C4-2B (cell line): ENCODE results near the gene WDR12.
"Not testable (repeated sequence)": the region's sequence is repeated elsewhere in the genome, so short reads cannot be mapped to it uniquely, and the experiment has no call there.

Source experiments
- H3K27ac ChIP-seq: fragments of 450-650 bp; 2 replicates; pipeline ENCODE4 v1.5.1; 2017
- ZFX ChIP-seq: fragments of 450-650 bp; IDR thresholded peaks from 2 replicates; pipeline ENCODE4 v1.6.1; 2017
- TF ChIP-seq, protein P1 (sequence below): fragments of 450-650 bp; conservative IDR thresholded peaks from 2 replicates; pipeline ENCODE4 v1.5.1; 2017; ENCODE audit warnings: mild to moderate bottlenecking

The WDR12 gene

GRCh38 chr2:202881570-202881969, 29.9 kb downstream of the WDR12 start:
- no peak for TF ChIP-seq ZFX
- TF ChIP-seq, protein P1, sequence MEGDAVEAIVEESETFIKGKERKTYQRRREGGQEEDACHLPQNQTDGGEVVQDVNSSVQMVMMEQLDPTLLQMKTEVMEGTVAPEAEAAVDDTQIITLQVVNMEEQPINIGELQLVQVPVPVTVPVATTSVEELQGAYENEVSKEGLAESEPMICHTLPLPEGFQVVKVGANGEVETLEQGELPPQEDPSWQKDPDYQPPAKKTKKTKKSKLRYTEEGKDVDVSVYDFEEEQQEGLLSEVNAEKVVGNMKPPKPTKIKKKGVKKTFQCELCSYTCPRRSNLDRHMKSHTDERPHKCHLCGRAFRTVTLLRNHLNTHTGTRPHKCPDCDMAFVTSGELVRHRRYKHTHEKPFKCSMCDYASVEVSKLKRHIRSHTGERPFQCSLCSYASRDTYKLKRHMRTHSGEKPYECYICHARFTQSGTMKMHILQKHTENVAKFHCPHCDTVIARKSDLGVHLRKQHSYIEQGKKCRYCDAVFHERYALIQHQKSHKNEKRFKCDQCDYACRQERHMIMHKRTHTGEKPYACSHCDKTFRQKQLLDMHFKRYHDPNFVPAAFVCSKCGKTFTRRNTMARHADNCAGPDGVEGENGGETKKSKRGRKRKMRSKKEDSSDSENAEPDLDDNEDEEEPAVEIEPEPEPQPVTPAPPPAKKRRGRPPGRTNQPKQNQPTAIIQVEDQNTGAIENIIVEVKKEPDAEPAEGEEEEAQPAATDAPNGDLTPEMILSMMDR: no peak

DNA sequence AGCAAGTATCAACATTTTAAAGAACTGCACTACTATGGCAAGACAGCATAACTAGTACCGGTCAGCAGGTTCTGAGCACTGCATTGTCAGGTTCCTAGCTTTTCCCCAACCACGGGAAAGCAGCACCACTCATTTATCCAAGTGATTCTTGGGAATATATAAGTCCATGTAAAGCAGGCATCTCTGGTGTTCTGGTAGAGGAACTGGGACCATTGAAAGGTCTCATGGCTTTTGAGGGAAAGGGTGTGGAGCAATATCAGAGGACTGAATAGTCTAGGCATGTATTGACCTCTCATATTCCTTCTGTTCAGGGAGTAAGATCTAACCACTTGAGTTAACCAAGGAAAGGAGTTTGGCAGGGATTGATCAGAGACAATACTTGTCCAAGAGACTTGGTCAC, 33.8 kb downstream of the WDR12 start:
- no peak overlapping the region for H3K27ac ChIP-seq
- TF ChIP-seq ZFX: no peak
- TF ChIP-seq, protein P1: no peak

More at GRCh38 chr2:202881570-202881969, 29.9 kb downstream of the WDR12 start:
- no peak overlapping the region for H3K27ac ChIP-seq

DNA sequence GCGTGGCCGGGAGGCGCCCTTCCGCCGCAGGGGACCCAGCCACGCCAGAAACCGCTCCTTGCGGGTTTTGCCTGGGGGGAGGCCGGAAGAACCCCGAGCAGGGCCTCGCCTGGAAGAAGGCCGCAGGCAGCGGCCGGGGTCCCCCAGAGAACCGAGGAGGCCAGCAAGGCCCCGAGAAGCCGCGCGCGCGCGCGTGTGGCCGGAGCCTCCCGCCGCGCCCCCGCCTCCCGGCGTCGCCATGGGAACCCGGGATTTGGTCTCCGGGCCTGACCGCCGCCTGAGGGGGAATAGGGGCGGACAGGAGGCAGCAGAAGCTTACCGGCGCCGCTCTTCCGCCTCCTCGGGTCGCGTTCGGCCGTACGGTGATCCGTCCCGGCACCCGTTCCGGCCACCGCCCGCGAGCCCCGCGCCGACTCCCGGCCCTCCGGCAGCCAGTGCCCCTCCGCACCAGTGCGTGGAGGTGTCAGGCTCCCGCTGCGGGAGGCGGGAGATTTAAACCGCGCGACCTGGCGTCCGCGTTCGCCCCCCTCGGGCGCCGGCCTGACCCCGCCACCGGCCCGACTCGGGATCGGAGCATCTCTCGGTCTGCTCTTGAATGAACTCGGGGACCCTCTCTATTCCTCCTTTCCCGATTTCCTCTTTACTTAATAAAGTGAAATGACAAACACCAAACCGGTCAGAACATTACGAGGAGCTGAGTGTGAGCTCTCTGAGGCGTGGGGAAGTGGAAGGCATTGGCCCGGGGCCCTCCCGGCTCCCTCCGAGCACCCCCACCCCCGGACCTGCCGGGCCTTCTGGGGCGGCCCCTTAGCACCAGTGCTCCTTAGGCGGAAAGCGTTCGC, 40.0 kb downstream of the WDR12 start, which contains the start of gene ICA1L:
Gene ICA1L (minus strand): TSS at position 467 of the 842 bp plus-strand sequence. CDS start 42,757 bp downstream, outside the sequence.
- TF ChIP-seq, protein P1: no peak; the same call in 1 of the 2 replicates
- peak; percentile 76 for TF ChIP-seq ZFX

GRCh38 chr2:202870431-202871299, 40.8 kb downstream of the WDR12 start:
- H3K27ac ChIP-seq: peak overlapping the region; percentile 45
- TF ChIP-seq ZFX: no peak
- TF ChIP-seq, protein P1: peak; percentile 19

More for the DNA sequence above, 40.0 kb downstream of the WDR12 start, which contains the start of gene ICA1L:
- H3K27ac ChIP-seq: peak within 1 kb of the TSS; percentile 45

DNA sequence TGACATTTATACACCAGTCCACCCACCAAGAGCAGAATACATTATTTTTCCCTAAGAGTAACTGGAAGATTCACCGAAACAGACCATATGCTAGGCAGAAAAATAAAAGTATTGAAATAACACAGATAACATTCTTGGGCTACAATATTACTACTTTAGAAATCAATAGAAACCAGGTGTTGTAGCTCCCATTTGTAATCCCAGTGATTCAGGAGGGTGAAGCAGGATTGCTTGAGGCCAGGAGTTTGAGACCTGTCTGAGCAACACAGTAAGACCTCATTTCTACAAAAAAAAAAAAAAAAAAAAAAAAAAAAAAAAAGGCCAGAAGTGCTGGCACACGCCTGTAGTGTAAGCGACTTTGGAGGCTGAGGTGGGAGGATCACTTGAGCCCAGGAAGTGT, 49.5 kb downstream of the WDR12 start:
- no peak overlapping the region for H3K27ac ChIP-seq
- TF ChIP-seq ZFX: no peak
- TF ChIP-seq, protein P1: no peak

DNA sequence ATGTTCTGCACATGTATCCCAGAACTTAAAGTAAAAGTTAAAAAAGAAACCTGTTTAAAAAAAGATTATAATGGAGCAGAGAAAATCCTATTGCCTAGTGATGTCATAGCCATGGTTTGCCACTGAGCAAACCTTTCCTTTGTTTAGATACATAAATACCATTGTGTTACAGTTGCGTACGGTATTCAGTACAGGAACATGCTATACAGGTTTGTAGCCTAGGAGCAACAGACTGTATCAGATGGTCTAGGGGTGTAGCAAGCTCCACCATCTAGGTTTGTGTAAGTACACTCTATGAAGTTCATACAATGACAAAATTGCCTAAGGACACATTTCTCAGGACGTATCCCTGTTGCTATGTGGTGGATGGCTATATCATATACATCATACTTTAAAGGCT, 52.9 kb downstream of the WDR12 start:
- H3K27ac ChIP-seq: no peak overlapping the region
- TF ChIP-seq, protein P1: no peak
- TF ChIP-seq ZFX: no peak

DNA sequence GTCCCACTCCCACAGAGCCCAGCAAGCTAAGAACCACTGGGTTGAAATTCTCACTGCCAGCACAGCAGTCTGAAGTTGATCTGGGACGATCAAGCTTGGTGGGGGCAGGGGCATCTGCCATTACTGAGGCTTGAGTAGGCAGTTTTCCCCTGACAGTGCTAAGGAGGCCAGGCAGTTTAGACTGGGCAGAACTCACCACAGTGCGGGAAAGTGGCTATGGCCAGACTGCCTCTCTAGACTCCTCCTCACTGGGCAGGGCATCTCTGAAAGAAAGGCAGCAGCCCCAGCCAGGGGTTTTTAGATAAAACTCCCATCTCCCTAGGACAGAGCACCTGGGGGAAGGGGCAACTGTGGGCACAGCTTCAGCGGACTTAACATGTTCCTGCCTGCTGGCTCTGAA, 62.1 kb downstream of the WDR12 start:
- H3K27ac ChIP-seq: not testable (repeated sequence)
